ENCODE results near the gene TFE3. TPM values are rescaled to one million over a fixed set of nuclear protein-coding genes. Genes with fewer than 3 reads are reported as not detected.

TFE3 gene
- polyA plus RNA-seq, 1 experiment, result 28.4 TPM

DNA sequence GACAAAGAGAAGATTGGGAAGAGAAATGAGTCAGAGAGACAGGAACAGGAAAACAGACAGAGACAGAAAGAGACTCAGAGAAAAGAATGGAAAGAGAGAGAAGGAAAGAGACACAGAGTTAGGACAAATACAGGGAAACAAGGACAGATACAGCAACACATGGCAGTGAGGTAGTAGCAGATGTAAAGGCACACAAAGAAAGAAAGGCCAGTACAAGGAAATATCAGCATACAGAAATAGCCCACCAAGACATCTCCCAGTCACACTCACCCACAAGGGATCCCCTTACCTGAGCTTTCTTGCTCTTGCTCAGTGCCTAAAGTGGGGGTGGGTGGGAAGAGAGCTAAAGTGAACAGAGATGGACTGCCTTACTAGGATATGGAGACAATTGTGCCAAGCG lies 45.3 kb downstream of the TFE3 start:
- TF ChIP-seq, protein P1, sequence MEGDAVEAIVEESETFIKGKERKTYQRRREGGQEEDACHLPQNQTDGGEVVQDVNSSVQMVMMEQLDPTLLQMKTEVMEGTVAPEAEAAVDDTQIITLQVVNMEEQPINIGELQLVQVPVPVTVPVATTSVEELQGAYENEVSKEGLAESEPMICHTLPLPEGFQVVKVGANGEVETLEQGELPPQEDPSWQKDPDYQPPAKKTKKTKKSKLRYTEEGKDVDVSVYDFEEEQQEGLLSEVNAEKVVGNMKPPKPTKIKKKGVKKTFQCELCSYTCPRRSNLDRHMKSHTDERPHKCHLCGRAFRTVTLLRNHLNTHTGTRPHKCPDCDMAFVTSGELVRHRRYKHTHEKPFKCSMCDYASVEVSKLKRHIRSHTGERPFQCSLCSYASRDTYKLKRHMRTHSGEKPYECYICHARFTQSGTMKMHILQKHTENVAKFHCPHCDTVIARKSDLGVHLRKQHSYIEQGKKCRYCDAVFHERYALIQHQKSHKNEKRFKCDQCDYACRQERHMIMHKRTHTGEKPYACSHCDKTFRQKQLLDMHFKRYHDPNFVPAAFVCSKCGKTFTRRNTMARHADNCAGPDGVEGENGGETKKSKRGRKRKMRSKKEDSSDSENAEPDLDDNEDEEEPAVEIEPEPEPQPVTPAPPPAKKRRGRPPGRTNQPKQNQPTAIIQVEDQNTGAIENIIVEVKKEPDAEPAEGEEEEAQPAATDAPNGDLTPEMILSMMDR (IDR thresholded peaks at IDR 0.05; ENCODE audit: low read depth, low read length), result no peak
- no peaks in the 10 kb centered on the region for H3K9me3 ChIP-seq (ENCODE audit: control insufficient read depth, insufficient read depth, low read length)
- ChIA-PET POLR2A (no interaction called here), CTCF (no interaction called here)
- no peaks in the 10 kb centered on the region for H3K27me3 ChIP-seq (ENCODE audit: control insufficient read depth, insufficient read depth, low read length)
- no peak overlapping the region for H3K27ac ChIP-seq (ENCODE audit: low read depth, low read length)
- no peak overlapping the region for H3K4me3 ChIP-seq (ENCODE audit: low read depth, low read length)
- DNase-seq (ENCODE audit: low read depth, low spot score), result no peak

DNA sequence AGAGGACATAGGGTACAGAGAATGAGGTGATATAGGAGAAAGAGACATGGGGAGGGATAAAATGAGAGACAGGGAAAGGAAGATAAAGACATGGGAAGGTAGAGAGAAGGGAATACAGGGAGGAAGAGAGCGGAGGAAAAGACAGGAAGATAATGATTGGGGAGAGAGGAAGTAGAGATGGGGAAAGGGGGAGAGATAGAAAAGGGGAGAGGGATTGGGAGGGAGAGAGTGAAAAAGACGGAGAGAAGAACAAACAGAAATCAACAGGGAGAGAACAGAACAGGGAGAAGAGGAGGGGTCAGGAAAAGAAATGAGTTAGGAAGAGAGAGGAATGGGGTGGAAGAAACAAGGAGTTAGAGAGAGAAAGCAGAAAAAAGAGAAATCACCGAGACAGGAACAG lies 45.7 kb downstream of the TFE3 start:
- CTCF ChIA-PET, result no interaction called here
- no peaks in the 10 kb centered on the region for H3K27me3 ChIP-seq (ENCODE audit: control insufficient read depth, insufficient read depth, low read length)
- POLR2A ChIA-PET, result no interaction called here
- no peak overlapping the region for H3K4me3 ChIP-seq (ENCODE audit: low read depth, low read length)
- no peak for DNase-seq (ENCODE audit: low read depth, low spot score)
- no peak overlapping the region for H3K27ac ChIP-seq (ENCODE audit: low read depth, low read length)
- H3K9me3 ChIP-seq (ENCODE audit: control insufficient read depth, insufficient read depth, low read length), result no peaks in the 10 kb centered on the region
- TF ChIP-seq, protein P1 (IDR thresholded peaks at IDR 0.05; ENCODE audit: low read depth, low read length), result no peak

DNA sequence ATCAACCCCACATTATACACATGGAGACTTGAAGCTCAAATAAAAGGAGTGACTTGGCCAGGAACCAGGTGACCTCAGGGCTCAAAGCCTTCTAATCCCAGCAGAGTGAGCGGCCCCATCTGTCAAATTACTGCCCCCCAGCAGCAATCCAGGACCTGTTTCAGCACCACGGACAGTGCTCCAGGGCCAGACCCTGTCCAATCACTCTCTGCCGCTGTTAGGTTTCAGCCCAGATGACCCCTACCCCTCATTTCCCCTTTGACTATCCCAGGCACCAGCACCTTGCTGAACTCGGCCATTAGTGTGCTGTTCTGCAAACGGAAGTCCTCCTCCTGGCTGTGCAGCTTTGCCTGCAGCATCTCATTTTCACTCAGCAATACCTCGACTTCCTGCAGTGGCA lies 46.2 kb downstream of the TFE3 start:
- no peaks in the 10 kb centered on the region for H3K27me3 ChIP-seq (ENCODE audit: control insufficient read depth, insufficient read depth, low read length)
- POLR2A ChIA-PET, result no interaction called here
- CTCF ChIA-PET, result no interaction called here
- H3K9me3 ChIP-seq (ENCODE audit: control insufficient read depth, insufficient read depth, low read length), result no peaks in the 10 kb centered on the region
- H3K27ac ChIP-seq (ENCODE audit: low read depth, low read length), result no peak overlapping the region
- TF ChIP-seq, protein P1 (IDR thresholded peaks at IDR 0.05; ENCODE audit: low read depth, low read length), result no peak
- DNase-seq (ENCODE audit: low read depth, low spot score), result no peak
- H3K4me3 ChIP-seq (ENCODE audit: low read depth, low read length), result no peak overlapping the region

DNA sequence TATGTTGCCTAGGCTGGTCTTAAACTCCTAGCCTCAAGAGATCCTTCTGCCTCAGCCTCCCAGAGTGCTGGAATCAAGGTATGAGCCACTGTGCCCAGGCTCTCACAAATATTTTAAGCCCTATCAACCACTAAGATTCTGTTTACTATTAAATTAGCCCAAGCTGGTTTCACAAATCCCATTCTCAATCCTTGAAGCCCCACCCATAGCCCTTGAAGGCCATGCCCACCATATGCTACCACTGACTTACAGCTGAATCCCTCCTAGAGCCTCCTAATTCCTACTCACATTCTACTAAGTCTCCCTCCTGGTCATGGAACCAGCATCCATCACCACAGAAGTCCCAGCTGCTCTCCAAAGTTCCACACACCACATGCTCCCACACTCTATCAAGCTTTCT lies 50.8 kb downstream of the TFE3 start:
- TF ChIP-seq, protein P1 (IDR thresholded peaks at IDR 0.05; ENCODE audit: low read depth, low read length), result no peak
- DNase-seq (ENCODE audit: low read depth, low spot score), result no peak
- CTCF ChIA-PET, result no interaction called here
- POLR2A ChIA-PET, result no interaction called here
- Histone ChIP-seq H3K27me3 (ENCODE audit: control insufficient read depth, insufficient read depth, low read length) (no peaks in the 10 kb centered on the region), H3K9me3 (ENCODE audit: control insufficient read depth, insufficient read depth, low read length) (no peaks in the 10 kb centered on the region), H3K4me3 (ENCODE audit: low read depth, low read length) (no peak overlapping the region), H3K27ac (ENCODE audit: low read depth, low read length) (no peak overlapping the region)

DNA sequence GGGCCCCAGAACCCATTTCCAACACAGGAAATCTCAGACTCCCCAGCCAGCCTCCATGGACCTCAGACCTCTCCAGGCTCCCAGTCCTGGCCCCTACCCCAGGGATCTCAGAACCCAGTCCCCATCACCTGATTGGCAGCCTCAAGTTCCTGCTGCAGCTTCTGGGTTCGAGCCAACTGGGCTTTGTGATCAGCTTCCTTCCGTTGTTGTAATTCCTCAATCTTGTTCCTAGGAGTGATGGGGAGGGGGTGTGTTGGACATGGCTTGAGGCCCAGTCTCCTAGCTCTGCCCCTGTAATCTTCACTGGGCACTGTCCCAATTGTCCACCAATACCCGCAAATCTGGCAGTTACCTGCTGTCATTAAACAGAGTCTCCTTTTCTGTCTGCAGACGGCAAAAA lies 53.7 kb downstream of the TFE3 start:
- DNase-seq (ENCODE audit: low read depth, low spot score), result no peak
- Histone ChIP-seq H3K4me3 (ENCODE audit: low read depth, low read length) (no peak overlapping the region), H3K27me3 (ENCODE audit: control insufficient read depth, insufficient read depth, low read length) (no peaks in the 10 kb centered on the region), H3K27ac (ENCODE audit: low read depth, low read length) (no peak overlapping the region), H3K9me3 (ENCODE audit: control insufficient read depth, insufficient read depth, low read length) (no peaks in the 10 kb centered on the region)
- TF ChIP-seq, protein P1 (IDR thresholded peaks at IDR 0.05; ENCODE audit: low read depth, low read length), result no peak
- POLR2A ChIA-PET, result no interaction called here
- CTCF ChIA-PET, result no interaction called here
